OCI-LY1 (cell line): Measurements from ENCODE around the gene DUSP12.

Experiments
- H2AFZ ChIP-seq: fragments of 200-600 bp; sonication (generic), shearing (Covaris generic); 2 replicates; pipeline ENCODE4 v1.6.0; 2014; ENCODE audit warnings: antibody characterized with exemption, mild to moderate bottlenecking, low read length
- H3F3A ChIP-seq: fragments of 200-600 bp; sonication (generic), shearing (Covaris generic); 2 replicates; pipeline ENCODE4 v1.6.0; 2014; ENCODE audit warnings: mild to moderate bottlenecking, antibody characterized with exemption, low read length, moderate library complexity; ENCODE audit not compliant: insufficient read depth
- H3K27ac ChIP-seq: fragments of 200-600 bp; sonication (generic); 2 replicates; pipeline ENCODE4 v1.5.1; 2014; ENCODE audit warnings: low read length, mixed run types, mild to moderate bottlenecking, low read depth; ENCODE audit not compliant: poor library complexity, severe bottlenecking
- H3K27me3 ChIP-seq: fragments of 200-600 bp; sonication (generic); 2 replicates; pipeline ENCODE4 v1.6.0; 2014; ENCODE audit warnings: antibody characterized with exemption, mild to moderate bottlenecking, low read length, moderate library complexity; ENCODE audit not compliant: insufficient read depth
- H3K36me3 ChIP-seq: fragments of 200-600 bp; sonication (generic); 2 replicates; pipeline ENCODE4 v1.6.1; 2014; ENCODE audit warnings: mild to moderate bottlenecking, antibody characterized with exemption, low read length, moderate library complexity, mixed read lengths; ENCODE audit not compliant: insufficient read depth
- H3K4me1 ChIP-seq: fragments of 200-600 bp; sonication (generic); 2 replicates; pipeline ENCODE4 v1.5.1; 2014; ENCODE audit warnings: mild to moderate bottlenecking, low read length, moderate library complexity; ENCODE audit not compliant: insufficient read depth, severe bottlenecking
- H3K4me2 ChIP-seq: fragments of 200-600 bp; sonication (generic), shearing (Covaris generic); 2 replicates; pipeline ENCODE4 v1.6.1; 2014; ENCODE audit warnings: low read length
- H3K4me3 ChIP-seq: fragments of 200-600 bp; sonication (generic); 2 replicates; pipeline ENCODE4 v1.5.1; 2014; ENCODE audit warnings: low read length, low read depth, mild to moderate bottlenecking, mixed read lengths; ENCODE audit not compliant: poor library complexity, severe bottlenecking
- H3K79me2 ChIP-seq: fragments of 200-600 bp; shearing (Covaris generic); 2 replicates; pipeline ENCODE4 v1.6.1; 2016; ENCODE audit warnings: mixed run types, low read length, mixed read lengths; ENCODE audit not compliant: insufficient read depth
- H3K9ac ChIP-seq: fragments of 200-600 bp; sonication (generic), shearing (Covaris generic); 2 replicates; pipeline ENCODE4 v1.6.1; 2014; ENCODE audit warnings: mild to moderate bottlenecking, low read length, mixed read lengths
- H3K9me2 ChIP-seq: fragments of 200-600 bp; sonication (generic), shearing (Covaris generic); 2 replicates; pipeline ENCODE4 v1.6.1; 2014; ENCODE audit warnings: low read depth, mild to moderate bottlenecking, low read length, mixed read lengths
- H3K9me3 ChIP-seq: fragments of 200-600 bp; shearing (Covaris generic); 2 replicates; pipeline ENCODE4 v1.6.1; 2014; ENCODE audit warnings: low read length, mixed read lengths
- H4K20me1 ChIP-seq: fragments of 200-600 bp; sonication (generic), shearing (Covaris generic); 2 replicates; pipeline ENCODE4 v1.6.0; 2016; ENCODE audit warnings: mild to moderate bottlenecking, low read length; ENCODE audit not compliant: insufficient read depth
- CTCF ChIP-seq: fragments of 200-600 bp; sonication (generic), shearing (Covaris generic); IDR thresholded peaks from 2 replicates; pipeline ENCODE4 v1.5.1; 2017; ENCODE audit warnings: mild to moderate bottlenecking, antibody characterized with exemption, low read length, moderate library complexity, mixed read lengths
- EZH2 ChIP-seq: fragments of 200-600 bp; sonication (generic), shearing (Covaris generic); IDR thresholded peaks from 2 replicates; pipeline ENCODE4 v1.8.0; 2017; ENCODE audit warnings: borderline replicate concordance, mixed run types, mild to moderate bottlenecking, antibody characterized with exemption, low read length, moderate library complexity, mixed read lengths

Gene DUSP12

DNA sequence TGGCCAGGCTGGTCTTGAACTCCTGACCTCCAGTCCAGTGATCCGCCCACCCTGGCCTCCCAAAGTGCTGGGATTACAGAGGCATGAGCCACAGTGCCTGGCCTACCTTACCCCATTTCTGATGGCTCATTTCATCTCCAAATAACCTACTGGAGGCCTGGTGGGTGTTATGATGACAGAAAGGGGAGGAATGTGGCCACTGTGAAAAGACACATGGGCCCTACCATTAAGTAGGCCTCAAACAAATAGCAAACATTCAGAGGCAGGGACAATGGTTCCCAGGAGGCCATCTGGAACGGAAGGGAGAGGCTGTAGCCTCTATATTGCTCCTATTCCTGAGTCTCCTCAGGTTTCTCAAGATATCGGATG is 43.5 kb upstream of the DUSP12 start:
- peaks cover 34% of the 10 kb centered on the region for H3K36me3 ChIP-seq
- no peak overlapping the region for H2AFZ ChIP-seq
- H3K27ac ChIP-seq, result peak overlapping the region; percentile 99
- peaks cover 50% of the 10 kb centered on the region for H3K4me1 ChIP-seq
- no peaks in the 10 kb centered on the region for H4K20me1 ChIP-seq
- no peaks in the 10 kb centered on the region for H3K9me3 ChIP-seq
- H3K9me2 ChIP-seq, result no peaks in the 10 kb centered on the region
- peak overlapping the region; percentile 83 for H3K4me3 ChIP-seq
- peaks cover 3% of the 10 kb centered on the region; the same call in 1 of the 2 replicates for H3F3A ChIP-seq
- peak overlapping the region; percentile 93 for H3K4me2 ChIP-seq
- TF ChIP-seq EZH2, result no peak
- H3K9ac ChIP-seq, result peak overlapping the region; percentile 91
- H3K27me3 ChIP-seq, result no peaks in the 10 kb centered on the region
- peaks cover 41% of the 10 kb centered on the region for H3K79me2 ChIP-seq

- Histone ChIP-seq H3K9me3 (no peaks in the 10 kb centered on the region), H3K9me2 (no peaks in the 10 kb centered on the region), H3K79me2 (peaks cover 41% of the 10 kb centered on the region), H3K27me3 (no peaks in the 10 kb centered on the region), H2AFZ (no peak within 1 kb of the TSS), H4K20me1 (no peaks in the 10 kb centered on the region), H3F3A (peaks cover 3% of the 10 kb centered on the region; the same call in 1 of the 2 replicates), H3K9ac (peak within 1 kb of the TSS; percentile 91), H3K4me2 (peak within 1 kb of the TSS; percentile 93), H3K27ac (peak within 1 kb of the TSS; percentile 99), H3K4me3 (peak within 1 kb of the TSS; percentile 83), H3K36me3 (peaks cover 41% of the 10 kb centered on the region), H3K4me1 (peaks cover 56% of the 10 kb centered on the region)
- TF ChIP-seq EZH2 (no peak), CTCF (no peak)
Observed at GRCh38 chr1:161706482-161707347, 42.9 kb upstream of the DUSP12 start, which contains the start of gene FCRLA. TSS of gene FCRLA (plus strand) at chr1:161707229. CDS start at chr1:161707265, 36 bp downstream.

GRCh38 chr1:161707503-161707902 is 42.1 kb upstream of the DUSP12 start:
- peak overlapping the region; percentile 99 for H3K27ac ChIP-seq

More at GRCh38 chr1:161707503-161707902, 42.1 kb upstream of the DUSP12 start:
- no peak overlapping the region for H2AFZ ChIP-seq
- H3K4me1 ChIP-seq, result peaks cover 60% of the 10 kb centered on the region
- H3K9me2 ChIP-seq, result no peaks in the 10 kb centered on the region
- H4K20me1 ChIP-seq, result no peaks in the 10 kb centered on the region
- peak overlapping the region; percentile 83 for H3K4me3 ChIP-seq
- H3K79me2 ChIP-seq, result peaks cover 41% of the 10 kb centered on the region
- peak overlapping the region; percentile 91 for H3K9ac ChIP-seq
- no peaks in the 10 kb centered on the region for H3K27me3 ChIP-seq
- TF ChIP-seq EZH2 (no peak), CTCF (no peak)
- H3K9me3 ChIP-seq, result no peaks in the 10 kb centered on the region
- peak overlapping the region; percentile 93 for H3K4me2 ChIP-seq
- H3F3A ChIP-seq, result peaks cover 3% of the 10 kb centered on the region; the same call in 1 of the 2 replicates
- H3K36me3 ChIP-seq, result peaks cover 48% of the 10 kb centered on the region
